GM12878 (cell line): ENCODE results near the gene SPX. TPM values are rescaled to one million over a fixed set of nuclear protein-coding genes. Genes with fewer than 3 reads are reported as not detected.

Experiments
- ATAC-seq: fragments of 200-7000 bp; cut with Tn5 transposase; 3 replicates; pipeline ENCODE4 v1.9.1; 2020; ENCODE audit warnings: mild to moderate bottlenecking, moderate library complexity
- BruUV-seq: library from RNA; stranded (reverse); fragments of 400-500 nt; replicated peaks from 2 replicates; lab custom pipeline; 2021; lab: Mats Ljungman, UMichigan
- CTCF ChIA-PET: fragments of 300-600 bp; sonication (Branson Sonifier 250); formaldehyde crosslinking; extraction: SDS; loops from one replicate; lab custom pipeline; 2021; ENCODE audit warnings: inconsistent platforms; lab: Yijun Ruan, JAX
- POLR2A ChIA-PET: fragments of 350-600 bp; formaldehyde crosslinking; extraction: SDS; loops from one replicate; lab custom pipeline; 2021; ENCODE audit warnings: inconsistent platforms; lab: Charles Lee
- RAD21 ChIA-PET: fragments of 300-600 bp; sonication (Branson Sonifier 250); formaldehyde crosslinking; loops from one replicate; lab custom pipeline; 2023; ENCODE audit warnings: antibody characterized with exemption; ENCODE audit not compliant: unreplicated experiment; lab: Charles Lee
- SMC1A ChIA-PET: fragments of 300-600 bp; sonication (Branson Sonifier 250); formaldehyde crosslinking; loops from one replicate; lab custom pipeline; 2023; ENCODE audit not compliant: unreplicated experiment, uncharacterized antibody; lab: Charles Lee
- DNase-seq: peaks from one replicate; pipeline ENCODE4 v3.0.0-alpha.2; 2011; ENCODE audit warnings: low read depth, low spot score
- FAIRE-seq: peaks from 3 replicates; lab custom pipeline; 2011; peaks lifted over from hg19 to GRCh38; lab: Jason Lieb, UNC
- H2AFZ ChIP-seq: 2 replicates; pipeline ENCODE4 v1.6.0; 2011; ENCODE audit warnings: low read depth, low read length, control low read depth; ENCODE audit not compliant: control insufficient read depth
- H3K27ac ChIP-seq: 2 replicates; pipeline ENCODE4 v1.5.1; 2011; ENCODE audit warnings: control low read depth; ENCODE audit not compliant: control insufficient read depth, insufficient read depth
- H3K27me3 ChIP-seq, 2 experiments: replicated peaks in 1 of 2; 2 replicates each; pipeline versions ENCODE4 v1.6.0 to v1.6.1; 2011; ENCODE audit warnings: low read length in 1 of 2; ENCODE audit not compliant: control insufficient read depth in 2 of 2, insufficient read depth in 2 of 2
- H3K36me3 ChIP-seq, 2 experiments: 2 replicates each; pipeline ENCODE4 v1.5.1; 2011; ENCODE audit warnings: low read length in 1 of 2; ENCODE audit not compliant: control insufficient read depth in 2 of 2, insufficient read depth in 2 of 2
- H3K4me1 ChIP-seq: 2 replicates; pipeline ENCODE4 v1.6.1; 2011; ENCODE audit warnings: mild to moderate bottlenecking, low read length, moderate library complexity, mixed read lengths; ENCODE audit not compliant: control insufficient read depth, insufficient read depth
- H3K4me2 ChIP-seq: 2 replicates; pipeline ENCODE4 v1.6.0; 2011; ENCODE audit warnings: control low read depth; ENCODE audit not compliant: control insufficient read depth, insufficient read depth
- H3K4me3 ChIP-seq: fragments of 200-600 bp; sonication (generic); 2 replicates; pipeline ENCODE4 v1.5.1; 2016
- H3K79me2 ChIP-seq: 2 replicates; pipeline ENCODE4 v1.6.0; 2011; ENCODE audit warnings: low read length; ENCODE audit not compliant: control insufficient read depth, insufficient read depth
- H3K9ac ChIP-seq: 2 replicates; pipeline ENCODE4 v1.8.0; 2011; ENCODE audit warnings: low read length, control low read depth, mixed read lengths; ENCODE audit not compliant: control insufficient read depth, insufficient read depth
- H3K9me3 ChIP-seq: replicated peaks from 3 replicates; pipeline ENCODE4 v1.5.1; 2011; ENCODE audit warnings: mild to moderate bottlenecking, low read length; ENCODE audit not compliant: control insufficient read depth, insufficient read depth
- H4K20me1 ChIP-seq: 2 replicates; pipeline ENCODE4 v1.6.0; 2011; ENCODE audit not compliant: control insufficient read depth, insufficient read depth
- BCL11A ChIP-seq: IDR thresholded peaks from 2 replicates; pipeline ENCODE4 v1.6.1; 2011; ENCODE audit warnings: low read depth, low read length
- ELK1 ChIP-seq: IDR thresholded peaks from 2 replicates; pipeline ENCODE4 v1.6.1; 2012; ENCODE audit warnings: low read depth, low read length, improper control_type of control experiment
- ETV6 ChIP-seq, 2 experiments: fragments of 450-650 bp in 1 of 2; IDR thresholded peaks in 1 of 2; conservative IDR thresholded peaks in 1 of 2; 2 replicates each; pipeline ENCODE4 v1.6.1; 2014; ENCODE audit warnings: antibody characterized with exemption in 1 of 2, borderline replicate concordance in 1 of 2, low read depth in 1 of 2, mild to moderate bottlenecking in 1 of 2, moderate library complexity in 1 of 2
- MTA3 ChIP-seq: IDR thresholded peaks from 2 replicates; pipeline ENCODE4 v1.6.1; 2012; ENCODE audit warnings: low read length, inconsistent platforms, borderline replicate concordance
- MYC ChIP-seq: IDR thresholded peaks from 2 replicates; pipeline ENCODE4 v1.6.1; 2011; ENCODE audit warnings: mild to moderate bottlenecking, low read length, moderate library complexity, inconsistent platforms; ENCODE audit not compliant: insufficient read depth, insufficient replicate concordance, insufficient read length, severe bottlenecking
- NRF1 ChIP-seq: conservative IDR thresholded peaks from 2 replicates; pipeline ENCODE4 v1.6.1; 2011; ENCODE audit warnings: mild to moderate bottlenecking, low read depth, low read length, improper control_type of control experiment
- PBX3 ChIP-seq: IDR thresholded peaks from 2 replicates; pipeline ENCODE4 v1.6.1; 2011; ENCODE audit warnings: mild to moderate bottlenecking, low read depth, low read length, moderate library complexity; ENCODE audit not compliant: insufficient replicate concordance
- PKNOX1 ChIP-seq: fragments of 450-650 bp; IDR thresholded peaks from 2 replicates; pipeline ENCODE4 v1.6.1; 2016; ENCODE audit warnings: mild to moderate bottlenecking
- POLR2AphosphoS2 ChIP-seq: IDR thresholded peaks from 2 replicates; pipeline ENCODE4 v1.6.1; 2011; ENCODE audit warnings: low read depth, mild to moderate bottlenecking, low read length, improper control_type of control experiment, moderate library complexity
- RAD21 ChIP-seq: IDR thresholded peaks from 2 replicates; pipeline ENCODE4 v1.6.1; 2011; ENCODE audit warnings: mild to moderate bottlenecking, low read depth, low read length, moderate library complexity; ENCODE audit not compliant: insufficient read depth
- RBBP5 ChIP-seq: fragments of 200-600 bp; sonication (generic); conservative IDR thresholded peaks from 2 replicates; pipeline ENCODE4 v1.6.1; 2016
- SUZ12 ChIP-seq: fragments of 200-600 bp; sonication (generic); IDR thresholded peaks from one replicate; pipeline ENCODE4 v1.6.1; 2018; ENCODE audit warnings: antibody characterized with exemption, mild to moderate bottlenecking; ENCODE audit not compliant: unreplicated experiment
- YBX1 ChIP-seq: fragments of 450-650 bp; IDR thresholded peaks from 2 replicates; pipeline ENCODE4 v1.6.1; 2016; ENCODE audit warnings: antibody characterized with exemption
- ZNF384 ChIP-seq: IDR thresholded peaks from 2 replicates; pipeline ENCODE4 v1.6.1; 2012; ENCODE audit warnings: low read depth, mild to moderate bottlenecking, low read length, improper control_type of control experiment, borderline replicate concordance
- ZNF592 ChIP-seq: fragments of 450-650 bp; IDR thresholded peaks from 2 replicates; pipeline ENCODE4 v1.6.1; 2017; ENCODE audit warnings: mild to moderate bottlenecking, moderate library complexity
- WGBS: methylation state at CpG from one replicate; pipeline ENCODE4 v1.1.6; 2016; ENCODE audit warnings: low lambda C conversion rate; ENCODE audit not compliant: insufficient replicate concordance, insufficient coverage; ENCODE audit errors: missing lambda C conversion rate; 5-methylcytosine and 5-hydroxymethylcytosine counted together
- in situ Hi-C: fragments of 300-500 bp; cut with MboI; formaldehyde crosslinking; loops from 9 replicates; pipeline ENCODE4 v1.14.3; 2018; ENCODE audit warnings: mixed read lengths
- intact Hi-C: fragments of 100-400 bp; cut with micrococcal nuclease; formaldehyde crosslinking; loops from one replicate; pipeline ENCODE4 v1.14.2; 2022; ENCODE audit not compliant: unreplicated experiment
- polyA plus RNA-seq, 11 experiments: library from polyadenylated mRNA; depleted of rRNA in 4 of 11; unstranded in 6 of 11; stranded (reverse) in 5 of 11; fragments of >200 nt; fragmentation: Nextera tagmentation in 4 of 11; fragmentation: Illumina TruSeq in 1 of 11; extraction: Ambion mirVana in 4 of 11; extraction: Trizol in 1 of 11; gene quantifications; 1 replicate in 1 of 11; 2 replicates in 10 of 11; pipeline versions ENCODE4 v1.2.1 to v1.2.3, GENCODE V29; 2011 to 2016; ENCODE audit warnings: inconsistent platforms in 2 of 11, missing spikeins in 2 of 11, low read depth in 1 of 11
- total RNA-seq, 4 experiments: library from RNA; depleted of rRNA in 3 of 4; stranded (reverse); fragments of >200 nt in 3 of 4; fragmentation: Illumina TruSeq in 1 of 4; extraction: Trizol in 1 of 4; gene quantifications; 2 replicates each; pipeline versions ENCODE4 v1.2.1 to v1.2.3, GENCODE V29; 2013 to 2021

The SPX gene
- total and polyA plus RNA-seq, 10 of the 15 experiments (the other 5 are each of a cell fraction or from before 2014, with no cell fraction given) = 0.05 TPM; not detected in 8

GRCh38 chr12:21580748-21581516, 54.8 kb downstream of the SPX start:
- no peak for ATAC-seq
- no peak overlapping the region for H3K27ac ChIP-seq
- SMC1A ChIA-PET = no interaction called here
- no peaks in the 10 kb centered on the region for H3K36me3 ChIP-seq
- CTCF ChIA-PET = no interaction called here
- H4K20me1 ChIP-seq = no peaks in the 10 kb centered on the region
- intact Hi-C loops = no loop called here
- no peak for DNase-seq
- no peaks in the 10 kb centered on the region for H3K79me2 ChIP-seq
- WGBS = 52% methylated on average over 4 of the region's 4 CpGs
- no peak for FAIRE-seq
- POLR2A ChIA-PET = no interaction called here
- no peak overlapping the region for H3K9ac ChIP-seq
- H3K9me3 ChIP-seq = no peaks in the 10 kb centered on the region
- in situ Hi-C loops = no loop called here
- no peaks in the 10 kb centered on the region for H3K27me3 ChIP-seq
- RAD21 ChIA-PET = no interaction called here
- no peaks in the 10 kb centered on the region for H3K4me1 ChIP-seq
- H3K4me3 ChIP-seq = no peak overlapping the region
- H2AFZ ChIP-seq = no peak overlapping the region
- no peak overlapping the region for H3K4me2 ChIP-seq
- no TSS peak for BruUV-seq
- TF ChIP-seq POLR2AphosphoS2 = no peak
- no peak for TF ChIP-seq MYC
- TF ChIP-seq PKNOX1 = no peak
- TF ChIP-seq ETV6 (conservative IDR thresholded peaks at IDR 0.05 in 1 of 2, IDR thresholded peaks at IDR 0.05 in 1 of 2; ENCODE audit: borderline replicate concordance in 1 of 2, low read depth in 1 of 2) = no peak
- TF ChIP-seq RBBP5 = no peak
- TF ChIP-seq ELK1 = no peak
- no peak for TF ChIP-seq SUZ12
- TF ChIP-seq RAD21 = no peak
- no peak for TF ChIP-seq NRF1
- no peak for TF ChIP-seq BCL11A
- TF ChIP-seq YBX1 = no peak
- no peak for TF ChIP-seq ZNF384
- TF ChIP-seq PBX3 = no peak
- no peak for TF ChIP-seq ZNF592
- TF ChIP-seq MTA3 = no peak
